ES-I3 (cell line): Measurements from ENCODE around the gene CCDC146.
"Not testable (repeated sequence)": the region's sequence is repeated elsewhere in the genome, so short reads cannot be mapped to it uniquely, and the experiment has no call there.

Experiments used
- H3K36me3 ChIP-seq: 2 replicates; pipeline ENCODE4 v1.6.1; 2013; ENCODE audit warnings: mild to moderate bottlenecking, low read length, control low read depth, moderate library complexity; ENCODE audit not compliant: insufficient read depth
- H3K4me1 ChIP-seq: 2 replicates; pipeline ENCODE4 v1.6.1; 2013; ENCODE audit warnings: mild to moderate bottlenecking, control low read depth, low read length; ENCODE audit not compliant: insufficient read depth
- H3K9ac ChIP-seq: 2 replicates; pipeline ENCODE4 v1.6.1; 2013; ENCODE audit warnings: low read depth, mild to moderate bottlenecking, low read length, moderate library complexity
- H3K9me3 ChIP-seq: 2 replicates; pipeline ENCODE4 v1.6.1; 2013; ENCODE audit warnings: mild to moderate bottlenecking, low read length, moderate library complexity; ENCODE audit not compliant: control insufficient read depth, insufficient read depth

The CCDC146 gene

GRCh38 chr7:77202481-77202976 is 80.1 kb downstream of the CCDC146 start:
- Histone ChIP-seq H3K9ac (no peak overlapping the region), H3K9me3 (no peaks in the 10 kb centered on the region), H3K4me1 (no peaks in the 10 kb centered on the region), H3K36me3 (no peaks in the 10 kb centered on the region)

GRCh38 chr7:77205706-77206105 is 83.3 kb downstream of the CCDC146 start:
- no peaks in the 10 kb centered on the region for H3K36me3 ChIP-seq
- H3K9me3 ChIP-seq, result peaks cover 15% of the 10 kb centered on the region
- no peaks in the 10 kb centered on the region for H3K4me1 ChIP-seq
- H3K9ac ChIP-seq, result no peak overlapping the region

GRCh38 chr7:77208416-77208815 is 86.0 kb downstream of the CCDC146 start:
- no peak overlapping the region for H3K9ac ChIP-seq
- H3K36me3 ChIP-seq, result no peaks in the 10 kb centered on the region
- no peaks in the 10 kb centered on the region for H3K4me1 ChIP-seq
- H3K9me3 ChIP-seq, result peaks cover 15% of the 10 kb centered on the region

- H3K36me3 ChIP-seq, result no peaks in the 10 kb centered on the region
- H3K9ac ChIP-seq, result no peak overlapping the region
- peaks cover 15% of the 10 kb centered on the region for H3K9me3 ChIP-seq
- H3K4me1 ChIP-seq, result no peaks in the 10 kb centered on the region
Observed at GRCh38 chr7:77209479-77210139, 87.2 kb downstream of the CCDC146 start.

GRCh38 chr7:77216181-77216845 is 93.9 kb downstream of the CCDC146 start:
- H3K36me3 ChIP-seq, result no peaks in the 10 kb centered on the region
- H3K9me3 ChIP-seq, result no peaks in the 10 kb centered on the region
- H3K4me1 ChIP-seq, result no peaks in the 10 kb centered on the region
- no peak overlapping the region for H3K9ac ChIP-seq

- H3K9me3 ChIP-seq, result no peaks in the 10 kb centered on the region
- H3K36me3 ChIP-seq, result no peaks in the 10 kb centered on the region
- H3K4me1 ChIP-seq, result no peaks in the 10 kb centered on the region
- H3K9ac ChIP-seq, result no peak overlapping the region
Observed at GRCh38 chr7:77217474-77218185, 95.2 kb downstream of the CCDC146 start.

GRCh38 chr7:77219701-77220331 is 97.4 kb downstream of the CCDC146 start:
- H3K9ac ChIP-seq, H3K9me3 ChIP-seq, H3K36me3 ChIP-seq, H3K4me1 ChIP-seq: not testable (repeated sequence)

- H3K36me3 ChIP-seq, result no peaks in the 10 kb centered on the region
- H3K9ac ChIP-seq, result no peak overlapping the region
- no peaks in the 10 kb centered on the region for H3K4me1 ChIP-seq
- H3K9me3 ChIP-seq, result no peaks in the 10 kb centered on the region
Observed at GRCh38 chr7:77222065-77222464, 99.7 kb downstream of the CCDC146 start.

- Histone ChIP-seq H3K9ac (no peak overlapping the region), H3K9me3 (no peaks in the 10 kb centered on the region), H3K4me1 (no peaks in the 10 kb centered on the region), H3K36me3 (no peaks in the 10 kb centered on the region)
Observed at GRCh38 chr7:77222819-77223218, 100.4 kb downstream of the CCDC146 start.

GRCh38 chr7:77223261-77223660 is 100.8 kb downstream of the CCDC146 start:
- H3K4me1 ChIP-seq, result no peaks in the 10 kb centered on the region
- H3K9me3 ChIP-seq, result no peaks in the 10 kb centered on the region
- H3K9ac ChIP-seq, result no peak overlapping the region
- no peaks in the 10 kb centered on the region for H3K36me3 ChIP-seq

- no peaks in the 10 kb centered on the region for H3K36me3 ChIP-seq
- no peaks in the 10 kb centered on the region for H3K4me1 ChIP-seq
- H3K9me3 ChIP-seq, result no peaks in the 10 kb centered on the region
- H3K9ac ChIP-seq, result no peak overlapping the region
Observed at GRCh38 chr7:77226357-77226839, 104.0 kb downstream of the CCDC146 start.

- H3K36me3 ChIP-seq, H3K9me3 ChIP-seq, H3K9ac ChIP-seq, H3K4me1 ChIP-seq: not testable (repeated sequence)
Observed at GRCh38 chr7:77228795-77229194, 106.4 kb downstream of the CCDC146 start.

GRCh38 chr7:77232467-77232866 is 110.1 kb downstream of the CCDC146 start:
- no peaks in the 10 kb centered on the region for H3K4me1 ChIP-seq
- H3K9ac ChIP-seq, result no peak overlapping the region
- no peaks in the 10 kb centered on the region for H3K9me3 ChIP-seq
- H3K36me3 ChIP-seq, result no peaks in the 10 kb centered on the region

- Histone ChIP-seq H3K36me3 (no peaks in the 10 kb centered on the region), H3K9ac (no peak overlapping the region), H3K9me3 (no peaks in the 10 kb centered on the region), H3K4me1 (no peaks in the 10 kb centered on the region)
Observed at GRCh38 chr7:77235276-77235675, 112.9 kb downstream of the CCDC146 start.
